Activated naive CD8-positive, alpha-beta T cell treated with anti-CD3 and anti-CD28 coated beads, Interleukin-2, amount 10 ng/mL, durations not matched to agents 7 days and 5 days (primary cell): ENCODE measurements around the gene CYP4F22. TPM values are rescaled to one million over a fixed set of nuclear protein-coding genes. Genes with fewer than 3 reads are reported as not detected.
"Not testable (repeated sequence)": the region's sequence is repeated elsewhere in the genome, so short reads cannot be mapped to it uniquely, and the experiment has no call there.

Experiments used
- ATAC-seq: fragments of 150-1000 bp; cut with Tn5 transposase; one replicate; pipeline ENCODE4 v1.10.0; 2021; ENCODE audit warnings: low read depth, moderate library complexity
- POLR2A ChIA-PET: fragments of 350-600 bp; sonication (Branson Sonifier 250); formaldehyde crosslinking; loops from one replicate; lab custom pipeline; 2021; ENCODE audit warnings: antibody characterized with exemption; lab: Charles Lee
- DNase-seq: peaks from one replicate; pipeline ENCODE4 v3.0.0; 2021
- H3K27ac Mint-ChIP-seq: one replicate; pipeline ENCODE4 v1.8.0; 2022; ENCODE audit warnings: mild to moderate bottlenecking, mixed read lengths
- H3K27me3 Mint-ChIP-seq: one replicate; pipeline ENCODE4 v1.8.0; 2022; ENCODE audit warnings: mild to moderate bottlenecking, moderate library complexity, mixed read lengths
- H3K36me3 Mint-ChIP-seq: one replicate; pipeline ENCODE4 v1.8.0; 2021; ENCODE audit warnings: mild to moderate bottlenecking, mixed read lengths
- H3K4me1 Mint-ChIP-seq: one replicate; pipeline ENCODE4 v1.8.0; 2021; ENCODE audit warnings: mixed read lengths
- H3K4me3 Mint-ChIP-seq: one replicate; pipeline ENCODE4 v1.8.0; 2022; ENCODE audit warnings: mild to moderate bottlenecking, moderate library complexity, mixed read lengths
- H3K9me3 Mint-ChIP-seq: one replicate; pipeline ENCODE4 v1.8.0; 2021; ENCODE audit warnings: mixed read lengths
- total RNA-seq, 2 experiments: library from RNA; stranded (reverse); gene quantifications; one replicate each; pipeline ENCODE4 v1.2.3, GENCODE V29; 2021

CYP4F22 gene
- total RNA-seq, 2 experiments from 2014 or later: 3.2 to 3.4 TPM

DNA sequence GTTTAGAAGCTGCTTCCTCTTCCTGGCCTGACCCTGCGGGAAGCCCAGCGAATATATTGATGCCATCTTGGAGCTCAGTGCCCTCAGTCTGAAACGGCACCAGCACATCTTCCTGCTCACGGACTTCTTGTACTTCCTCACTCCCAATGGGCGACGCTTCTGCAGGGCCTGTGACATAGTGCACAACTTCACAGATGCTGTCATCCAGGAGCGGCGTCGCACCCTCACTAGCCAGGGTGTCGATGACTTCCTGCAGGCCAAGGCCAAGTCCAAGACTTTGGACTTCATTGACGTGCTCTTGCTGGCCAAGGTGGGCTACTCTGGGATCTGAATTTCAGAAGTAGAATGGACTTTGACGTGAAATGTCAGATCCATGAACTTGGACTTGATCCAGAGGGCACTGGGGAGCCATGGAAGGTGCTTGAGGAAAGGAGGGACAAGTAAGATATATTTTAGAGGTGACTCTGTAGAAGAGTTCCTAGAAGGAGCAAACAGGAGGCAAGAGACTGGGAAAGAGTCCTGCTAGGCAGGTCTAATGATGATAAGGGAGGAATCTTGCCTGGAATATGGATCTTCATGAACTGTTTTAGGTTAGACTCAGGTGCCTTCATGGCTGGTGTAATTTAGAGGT is 68.3 kb downstream of the CYP4F22 start:
- Mint-ChIP-seq H3K27me3 (peaks cover 14% of the 10 kb centered on the region), H3K36me3 (no peaks in the 10 kb centered on the region), H3K4me3 (no peak overlapping the region), H3K27ac (no peak overlapping the region), H3K9me3 (no peaks in the 10 kb centered on the region), H3K4me1 (no peaks in the 10 kb centered on the region)
- no peak for ATAC-seq
- no peak for DNase-seq
- POLR2A ChIA-PET: no interaction called here

DNA sequence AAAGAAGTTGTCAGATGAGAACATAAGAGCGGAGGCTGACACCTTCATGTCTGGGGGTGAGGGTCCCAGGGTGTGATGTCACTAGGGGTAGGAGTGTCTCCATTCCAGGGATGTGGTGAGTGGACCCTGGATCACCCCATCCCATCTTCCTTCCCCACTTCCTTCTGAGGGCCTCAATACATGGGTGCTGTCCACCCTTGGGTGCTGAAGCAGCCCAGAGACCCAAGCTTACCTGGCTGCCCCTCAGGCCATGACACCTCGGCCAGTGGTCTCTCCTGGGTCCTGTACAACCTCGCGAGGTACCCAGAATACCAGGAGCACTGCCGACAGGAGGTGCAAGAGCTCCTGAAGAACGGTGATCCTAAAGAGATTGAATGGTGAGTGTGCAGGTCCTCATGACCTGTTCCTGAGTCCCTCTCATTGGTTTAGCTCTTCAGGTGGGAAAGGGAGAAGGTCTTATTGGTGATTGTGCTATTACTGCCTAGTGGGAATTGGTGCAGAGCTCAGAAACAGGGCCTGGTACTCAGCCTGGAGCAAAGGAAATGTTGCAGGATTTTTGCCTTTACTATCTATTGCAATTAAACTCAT is 69.0 kb downstream of the CYP4F22 start:
- Mint-ChIP-seq H3K36me3 (no peaks in the 10 kb centered on the region), H3K4me1 (no peaks in the 10 kb centered on the region), H3K27ac (no peak overlapping the region), H3K27me3 (peaks cover 16% of the 10 kb centered on the region), H3K4me3 (no peak overlapping the region), H3K9me3 (no peaks in the 10 kb centered on the region)
- POLR2A ChIA-PET: interaction anchor here (0.7 kb wide), 1 partner anchor 9 kb away, joined by 4 read pairs; no protein-coding TSS in a partner anchor
- DNase-seq (no peak), ATAC-seq (no peak)

DNA sequence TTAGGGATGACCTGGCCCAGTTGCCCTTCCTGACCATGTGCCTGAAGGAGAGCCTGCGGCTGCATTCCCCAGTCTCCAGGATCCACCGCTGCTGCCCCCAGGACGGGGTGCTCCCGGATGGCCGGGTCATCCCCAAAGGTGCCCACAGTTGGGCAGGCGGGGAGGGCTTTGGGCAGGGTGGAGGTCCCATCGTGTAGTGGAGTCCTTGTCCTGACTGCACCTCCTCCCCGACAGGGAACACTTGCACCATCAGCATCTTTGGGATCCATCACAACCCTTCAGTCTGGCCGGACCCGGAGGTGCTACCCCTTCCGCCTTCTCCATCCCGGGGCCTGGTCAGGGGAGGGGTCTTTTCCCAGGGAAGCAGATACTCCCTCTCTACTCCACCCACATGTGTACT is 75.0 kb downstream of the CYP4F22 start:
- Mint-ChIP-seq H3K27ac (no peak overlapping the region), H3K36me3 (no peaks in the 10 kb centered on the region), H3K4me3 (no peak overlapping the region), H3K27me3 (peaks cover 18% of the 10 kb centered on the region), H3K9me3 (no peaks in the 10 kb centered on the region), H3K4me1 (peaks cover 3% of the 10 kb centered on the region)
- POLR2A ChIA-PET: no interaction called here
- ATAC-seq (no peak), DNase-seq (no peak)

DNA sequence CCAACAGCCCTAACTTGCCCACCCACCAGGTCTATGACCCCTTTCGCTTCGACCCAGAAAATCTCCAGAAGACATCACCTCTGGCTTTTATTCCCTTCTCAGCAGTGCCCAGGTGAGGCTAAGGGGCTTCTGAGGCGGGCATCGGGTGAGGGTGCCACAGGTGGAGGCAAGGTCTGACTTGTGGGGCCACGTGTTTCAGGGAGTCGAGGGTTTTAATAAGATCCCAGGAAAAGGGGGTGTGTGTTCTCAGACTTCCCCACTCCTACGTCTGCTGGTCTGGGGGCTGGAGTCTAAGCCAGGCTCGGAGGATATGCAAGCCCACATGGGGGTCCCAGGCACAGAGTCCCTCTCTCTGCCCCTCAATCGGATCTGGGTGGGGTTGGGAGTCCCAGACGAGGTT is 75.8 kb downstream of the CYP4F22 start:
- H3K36me3 Mint-ChIP-seq: no peaks in the 10 kb centered on the region
- POLR2A ChIA-PET: no interaction called here
- H3K9me3 Mint-ChIP-seq: no peaks in the 10 kb centered on the region
- no peak for ATAC-seq
- H3K27ac Mint-ChIP-seq: no peak overlapping the region
- DNase-seq: no peak
- H3K27me3 Mint-ChIP-seq: peaks cover 20% of the 10 kb centered on the region
- peak overlapping the region; percentile 19 for H3K4me3 Mint-ChIP-seq
- peaks cover 3% of the 10 kb centered on the region for H3K4me1 Mint-ChIP-seq

DNA sequence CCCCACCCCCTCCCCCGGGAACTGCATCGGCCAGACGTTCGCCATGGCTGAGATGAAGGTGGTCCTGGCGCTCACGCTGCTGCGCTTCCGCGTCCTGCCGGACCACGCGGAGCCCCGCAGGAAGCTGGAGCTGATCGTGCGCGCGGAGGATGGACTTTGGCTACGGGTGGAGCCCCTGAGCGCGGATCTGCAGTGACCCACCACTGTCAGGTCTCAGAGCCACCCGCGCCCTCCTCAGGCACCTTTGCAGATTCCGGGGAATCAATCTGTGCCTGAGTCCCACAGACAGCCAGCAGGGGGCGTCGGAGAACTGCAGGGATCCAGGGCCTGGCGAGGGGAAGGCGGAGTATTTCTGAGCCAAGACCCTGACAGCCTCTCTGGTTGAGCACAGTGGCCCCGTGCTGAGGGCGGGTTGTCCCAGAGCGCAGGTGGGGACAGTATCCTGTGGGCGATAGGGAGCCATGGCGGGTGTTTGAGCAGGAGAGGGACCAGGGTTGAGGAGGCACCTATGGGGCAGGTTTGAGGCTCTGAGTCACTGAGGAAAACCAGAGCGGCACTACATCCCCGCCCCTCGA is 76.3 kb downstream of the CYP4F22 start:
- peaks cover 18% of the 10 kb centered on the region for H3K27me3 Mint-ChIP-seq
- POLR2A ChIA-PET: no interaction called here
- no peaks in the 10 kb centered on the region for H3K36me3 Mint-ChIP-seq
- peaks cover 3% of the 10 kb centered on the region for H3K4me1 Mint-ChIP-seq
- DNase-seq (peak; percentile 88), ATAC-seq (peak; percentile 91)
- H3K9me3 Mint-ChIP-seq: no peaks in the 10 kb centered on the region
- no peak overlapping the region for H3K27ac Mint-ChIP-seq
- peak overlapping the region; percentile 47 for H3K4me3 Mint-ChIP-seq

DNA sequence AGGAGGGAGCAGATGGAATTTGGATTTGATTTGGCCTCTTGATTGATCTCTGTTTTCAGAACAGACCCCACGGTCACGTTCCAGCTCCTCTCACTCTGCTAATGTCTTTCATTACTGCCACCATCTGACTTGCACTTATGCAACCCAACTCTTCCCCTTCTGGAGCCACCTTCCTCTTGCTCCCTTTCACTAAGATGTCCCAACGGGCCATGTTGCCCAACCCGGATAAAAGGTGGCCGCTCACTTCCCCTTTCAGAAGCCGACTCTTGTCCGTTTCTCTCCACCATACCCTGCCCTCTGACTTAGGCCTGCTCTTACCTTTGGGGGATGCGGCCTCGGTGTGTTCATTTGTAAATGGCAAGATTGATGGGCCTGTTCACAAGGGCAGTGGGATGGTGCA is 79.3 kb downstream of the CYP4F22 start:
- ATAC-seq (no peak), DNase-seq (no peak)
- no peaks in the 10 kb centered on the region for H3K36me3 Mint-ChIP-seq
- no peaks in the 10 kb centered on the region for H3K9me3 Mint-ChIP-seq
- H3K27me3 Mint-ChIP-seq: peaks cover 11% of the 10 kb centered on the region
- H3K4me1 Mint-ChIP-seq: peaks cover 3% of the 10 kb centered on the region
- H3K27ac Mint-ChIP-seq: no peak overlapping the region
- POLR2A ChIA-PET: no interaction called here
- H3K4me3 Mint-ChIP-seq: no peak overlapping the region

DNA sequence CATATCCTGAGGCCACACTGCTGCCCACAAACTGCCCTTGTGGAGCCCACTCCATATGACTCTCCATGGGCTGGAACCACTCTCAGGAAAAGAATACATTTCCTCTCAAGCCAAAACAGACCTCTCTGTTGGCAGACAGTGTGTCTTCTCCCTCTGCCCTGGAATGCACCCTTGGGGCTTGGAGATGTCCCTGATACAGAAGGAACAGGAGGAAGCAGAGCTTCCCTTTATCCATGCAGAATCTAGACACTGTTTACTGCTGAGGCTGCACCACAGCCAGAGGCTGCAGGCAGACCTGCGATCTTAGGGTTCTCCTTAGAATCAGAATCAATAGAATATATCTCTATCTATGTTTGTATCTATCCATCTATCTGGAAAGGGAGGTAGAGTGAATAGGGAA is 79.9 kb downstream of the CYP4F22 start:
- H3K4me3 Mint-ChIP-seq: no peak overlapping the region
- no peaks in the 10 kb centered on the region for H3K9me3 Mint-ChIP-seq
- POLR2A ChIA-PET: no interaction called here
- H3K27ac Mint-ChIP-seq: no peak overlapping the region
- no peak for DNase-seq
- H3K27me3 Mint-ChIP-seq: peaks cover 9% of the 10 kb centered on the region
- no peak for ATAC-seq
- H3K36me3 Mint-ChIP-seq: no peaks in the 10 kb centered on the region
- peaks cover 3% of the 10 kb centered on the region for H3K4me1 Mint-ChIP-seq

DNA sequence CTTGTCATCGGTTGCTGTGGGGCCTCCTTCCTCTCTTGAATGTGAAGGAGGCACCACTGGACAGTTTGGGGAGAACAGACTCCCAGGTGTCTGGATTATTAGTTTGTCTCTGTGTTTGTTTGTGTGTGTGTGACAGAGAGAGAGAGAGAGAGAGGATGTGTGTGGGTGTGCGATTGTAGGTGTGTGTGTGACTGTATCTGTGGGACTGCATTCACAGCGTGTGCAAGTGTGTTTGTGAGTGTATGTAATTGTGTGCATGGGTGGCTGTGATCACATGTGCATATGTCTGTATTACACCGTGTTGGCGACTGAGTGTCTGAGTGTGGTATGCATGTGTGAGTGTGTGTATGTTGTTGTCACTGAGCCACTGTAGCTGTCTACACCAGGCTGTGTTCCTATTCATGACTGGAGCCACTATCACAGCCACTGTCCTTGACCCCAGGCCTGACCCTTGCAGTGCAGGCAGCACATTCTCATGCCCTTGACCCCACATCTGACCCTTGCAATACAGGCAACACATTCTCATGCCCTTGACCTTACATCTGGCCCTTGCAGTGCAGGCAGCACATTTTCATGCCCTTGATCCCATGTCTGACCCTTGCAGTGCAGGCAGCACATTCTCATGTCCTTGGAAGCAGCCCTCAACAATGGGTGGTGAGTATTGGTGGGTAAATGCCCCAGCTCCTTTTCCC is 81.6 kb downstream of the CYP4F22 start:
- no peaks in the 10 kb centered on the region for H3K4me1 Mint-ChIP-seq
- peaks cover 2% of the 10 kb centered on the region for H3K9me3 Mint-ChIP-seq
- peaks cover 19% of the 10 kb centered on the region for H3K27me3 Mint-ChIP-seq
- no peak overlapping the region for H3K27ac Mint-ChIP-seq
- POLR2A ChIA-PET: no interaction called here
- DNase-seq (no peak), ATAC-seq (no peak)
- H3K4me3 Mint-ChIP-seq: no peak overlapping the region
- H3K36me3 Mint-ChIP-seq: no peaks in the 10 kb centered on the region

DNA sequence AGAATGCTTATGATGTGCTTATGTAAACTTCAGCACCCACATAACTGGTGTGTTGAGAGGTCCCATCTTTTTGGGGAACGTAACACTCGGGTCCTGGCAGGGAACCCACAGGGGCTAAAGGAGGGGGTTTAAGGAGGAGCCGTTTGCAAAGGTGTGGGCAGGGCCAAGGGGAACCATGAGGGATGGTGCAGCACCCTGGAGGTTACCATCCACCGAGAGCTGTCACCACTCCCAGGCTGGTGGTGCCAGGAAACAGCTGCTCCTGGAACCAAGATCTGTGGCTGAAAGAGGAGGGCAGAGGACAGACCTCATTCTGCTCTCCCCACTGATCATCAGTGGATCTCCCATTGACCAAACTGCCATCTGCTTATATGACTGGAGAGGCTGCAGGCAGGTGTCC is 83.5 kb downstream of the CYP4F22 start:
- no peak for ATAC-seq
- Mint-ChIP-seq H3K27ac (no peak overlapping the region), H3K9me3 (peaks cover 5% of the 10 kb centered on the region), H3K4me1 (no peaks in the 10 kb centered on the region), H3K36me3 (no peaks in the 10 kb centered on the region), H3K4me3 (no peak overlapping the region), H3K27me3 (peaks cover 22% of the 10 kb centered on the region)
- no peak for DNase-seq
- POLR2A ChIA-PET: no interaction called here

DNA sequence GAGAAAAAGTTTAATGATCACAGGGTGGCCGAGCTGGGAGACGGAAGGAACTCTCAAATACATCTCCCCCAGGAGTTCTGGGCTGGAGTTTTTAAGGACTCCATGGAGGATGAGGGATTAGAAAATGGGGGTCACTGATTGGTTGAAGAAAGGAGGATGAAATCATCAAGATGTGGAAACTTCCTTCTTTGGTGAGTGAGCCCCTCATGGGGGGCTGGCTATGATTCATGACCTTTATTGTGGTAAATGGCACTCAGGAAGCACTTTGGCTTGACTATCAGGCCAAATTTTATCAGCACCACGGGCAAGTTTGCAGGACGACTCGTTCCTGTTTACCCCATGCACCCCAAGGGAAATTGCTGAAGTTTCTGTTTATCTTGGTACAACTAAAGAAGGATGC is 84.2 kb downstream of the CYP4F22 start:
- ATAC-seq, H3K27ac Mint-ChIP-seq, H3K36me3 Mint-ChIP-seq, H3K9me3 Mint-ChIP-seq, H3K4me1 Mint-ChIP-seq, POLR2A ChIA-PET, DNase-seq, H3K4me3 Mint-ChIP-seq: not testable (repeated sequence)
- H3K27me3 Mint-ChIP-seq: peaks cover 22% of the 10 kb centered on the region

DNA sequence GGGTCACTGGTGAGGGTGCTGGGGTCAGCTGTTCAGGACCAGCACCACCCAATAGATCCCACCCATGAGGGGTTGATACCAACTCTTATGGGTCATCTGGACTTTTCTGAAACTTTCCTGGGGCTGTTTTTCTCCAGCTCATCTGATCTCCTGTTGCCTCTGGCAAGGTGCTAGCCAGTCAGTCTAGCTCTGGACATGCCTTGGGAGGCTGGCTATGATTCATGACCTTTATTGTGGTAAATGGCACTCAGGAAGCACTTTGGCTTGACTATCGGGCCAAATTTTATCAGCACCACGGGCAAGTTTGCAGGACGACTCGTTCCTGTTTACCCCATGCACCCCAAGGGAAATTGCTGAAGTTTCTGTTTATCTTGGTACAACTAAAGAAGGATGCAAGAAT is 85.4 kb downstream of the CYP4F22 start:
- H3K36me3 Mint-ChIP-seq, H3K4me1 Mint-ChIP-seq, DNase-seq, ATAC-seq, H3K4me3 Mint-ChIP-seq, H3K27ac Mint-ChIP-seq, H3K9me3 Mint-ChIP-seq, POLR2A ChIA-PET: not testable (repeated sequence)
- H3K27me3 Mint-ChIP-seq: peaks cover 22% of the 10 kb centered on the region

DNA sequence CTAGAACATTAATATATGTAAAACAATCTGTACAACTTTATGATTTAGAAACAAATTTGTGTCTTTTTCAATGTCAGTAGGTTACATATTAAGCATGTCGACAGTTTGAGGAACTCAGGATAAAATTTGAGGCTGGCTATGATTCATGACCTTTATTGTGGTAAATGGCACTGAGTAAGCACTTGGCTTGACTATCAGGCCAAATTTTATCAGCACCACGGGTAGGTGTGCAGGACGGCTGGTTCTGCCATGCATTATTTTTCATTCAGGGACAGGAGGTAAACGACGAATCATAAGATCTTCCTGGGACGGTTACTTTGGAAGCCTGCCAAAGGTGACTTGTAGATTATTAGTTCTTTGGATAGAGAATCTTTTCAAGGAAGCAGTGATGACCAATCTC is 86.7 kb downstream of the CYP4F22 start:
- DNase-seq: no peak

More for the DNA sequence above, 86.7 kb downstream of the CYP4F22 start:
- Mint-ChIP-seq H3K36me3 (no peaks in the 10 kb centered on the region), H3K9me3 (peaks cover 6% of the 10 kb centered on the region), H3K27me3 (peaks cover 19% of the 10 kb centered on the region), H3K4me3 (no peak overlapping the region), H3K4me1 (no peaks in the 10 kb centered on the region), H3K27ac (no peak overlapping the region)
- ATAC-seq: no peak
- POLR2A ChIA-PET: no interaction called here
